ENCODE measurements around the gene EFEMP2.

Gene EFEMP2

GRCh38 chr11:65872586-65873317 lies at the start of gene EFEMP2:
Gene EFEMP2 (minus strand): TSS chr11:65872800. CDS start chr11:65872354, 446 bp downstream.
- H3K4me1 Mint-ChIP-seq = peaks cover 26% of the 10 kb centered on the region
- peaks cover 7% of the 10 kb centered on the region for H3K27me3 Mint-ChIP-seq
- H3K9me3 Mint-ChIP-seq = no peaks in the 10 kb centered on the region
- ATAC-seq = peak; percentile 6
- H3K27ac Mint-ChIP-seq = peak within 1 kb of the TSS; percentile 84
- peak within 1 kb of the TSS; percentile 83 for H3K4me3 Mint-ChIP-seq
- H3K36me3 Mint-ChIP-seq = peaks cover under 1% of the 10 kb centered on the region

GRCh38 chr11:65921876-65922275 lies 49.3 kb upstream of the EFEMP2 start:
- no peaks in the 10 kb centered on the region for H3K27me3 Mint-ChIP-seq
- H3K27ac Mint-ChIP-seq = no peak overlapping the region
- no peaks in the 10 kb centered on the region for H3K9me3 Mint-ChIP-seq
- H3K4me1 Mint-ChIP-seq = peaks cover 25% of the 10 kb centered on the region
- H3K36me3 Mint-ChIP-seq = peaks cover 29% of the 10 kb centered on the region
- ATAC-seq = no peak
- H3K4me3 Mint-ChIP-seq = no peak overlapping the region

- H3K4me3 Mint-ChIP-seq = peak overlapping the region; percentile 97
- H3K27ac Mint-ChIP-seq = no peak overlapping the region
- ATAC-seq = no peak
- no peaks in the 10 kb centered on the region for H3K9me3 Mint-ChIP-seq
- H3K36me3 Mint-ChIP-seq = peaks cover 29% of the 10 kb centered on the region
- no peaks in the 10 kb centered on the region for H3K27me3 Mint-ChIP-seq
- H3K4me1 Mint-ChIP-seq = peaks cover 32% of the 10 kb centered on the region
Observed at GRCh38 chr11:65921033-65921555, 48.5 kb upstream of the EFEMP2 start.

GRCh38 chr11:65920372-65920802 lies 47.8 kb upstream of the EFEMP2 start:
- H3K4me3 Mint-ChIP-seq = peak overlapping the region; percentile 97
- peaks cover 29% of the 10 kb centered on the region for H3K36me3 Mint-ChIP-seq
- peaks cover 39% of the 10 kb centered on the region for H3K4me1 Mint-ChIP-seq
- no peak for ATAC-seq
- no peaks in the 10 kb centered on the region for H3K9me3 Mint-ChIP-seq
- H3K27ac Mint-ChIP-seq = peak overlapping the region; percentile 88
- no peaks in the 10 kb centered on the region for H3K27me3 Mint-ChIP-seq

GRCh38 chr11:65919573-65920371 lies 47.2 kb upstream of the EFEMP2 start:
- ATAC-seq = peak; percentile 73
- H3K27ac Mint-ChIP-seq = peak overlapping the region; percentile 88
- H3K4me3 Mint-ChIP-seq = peak overlapping the region; percentile 97
- no peaks in the 10 kb centered on the region for H3K27me3 Mint-ChIP-seq
- peaks cover 45% of the 10 kb centered on the region for H3K4me1 Mint-ChIP-seq
- no peaks in the 10 kb centered on the region for H3K9me3 Mint-ChIP-seq
- H3K36me3 Mint-ChIP-seq = peaks cover 29% of the 10 kb centered on the region

- peaks cover 26% of the 10 kb centered on the region for H3K36me3 Mint-ChIP-seq
Observed at GRCh38 chr11:65919141-65919572, 46.6 kb upstream of the EFEMP2 start, which contains the start of gene DRAP1. Gene DRAP1 (plus strand): TSS chr11:65919426. CDS start chr11:65919502, 76 bp downstream.

GRCh38 chr11:65918211-65919140 lies 45.9 kb upstream of the EFEMP2 start, which contains the start of gene C11orf68:
Gene C11orf68 (minus strand): TSS chr11:65919062. CDS start chr11:65919031, 31 bp downstream.
- Mint-ChIP-seq H3K27me3 (no peaks in the 10 kb centered on the region), H3K27ac (peak within 1 kb of the TSS; percentile 88), H3K4me3 (peak within 1 kb of the TSS; percentile 97), H3K4me1 (peaks cover 51% of the 10 kb centered on the region), H3K36me3 (peaks cover 21% of the 10 kb centered on the region), H3K9me3 (no peaks in the 10 kb centered on the region)
- peak; percentile 88 for ATAC-seq

More at GRCh38 chr11:65919141-65919572, 46.6 kb upstream of the EFEMP2 start, which contains the start of gene DRAP1:
- peak; percentile 96 for ATAC-seq
- H3K27ac Mint-ChIP-seq = peak within 1 kb of the TSS; percentile 88
- H3K4me1 Mint-ChIP-seq = peaks cover 51% of the 10 kb centered on the region
- peak within 1 kb of the TSS; percentile 97 for H3K4me3 Mint-ChIP-seq
- H3K27me3 Mint-ChIP-seq = no peaks in the 10 kb centered on the region
- no peaks in the 10 kb centered on the region for H3K9me3 Mint-ChIP-seq

- no peaks in the 10 kb centered on the region for H3K27me3 Mint-ChIP-seq
- peaks cover 12% of the 10 kb centered on the region for H3K36me3 Mint-ChIP-seq
Observed at GRCh38 chr11:65917434-65918210, 45.0 kb upstream of the EFEMP2 start.

GRCh38 chr11:65917077-65917433 lies 44.5 kb upstream of the EFEMP2 start:
- H3K9me3 Mint-ChIP-seq = no peaks in the 10 kb centered on the region
- ATAC-seq = no peak
- peak overlapping the region; percentile 61 for H3K27ac Mint-ChIP-seq
- H3K4me3 Mint-ChIP-seq = peak overlapping the region; percentile 67
- H3K36me3 Mint-ChIP-seq = peaks cover 6% of the 10 kb centered on the region
- H3K27me3 Mint-ChIP-seq = peaks cover under 1% of the 10 kb centered on the region
- H3K4me1 Mint-ChIP-seq = peaks cover 62% of the 10 kb centered on the region

More at GRCh38 chr11:65917434-65918210, 45.0 kb upstream of the EFEMP2 start:
- Mint-ChIP-seq H3K9me3 (no peaks in the 10 kb centered on the region), H3K4me1 (peaks cover 56% of the 10 kb centered on the region), H3K4me3 (peak overlapping the region; percentile 97), H3K27ac (peak overlapping the region; percentile 88)
- no peak for ATAC-seq

- H3K4me1 Mint-ChIP-seq = peaks cover 63% of the 10 kb centered on the region
- peak overlapping the region; percentile 67 for H3K4me3 Mint-ChIP-seq
- H3K36me3 Mint-ChIP-seq = no peaks in the 10 kb centered on the region
- H3K27me3 Mint-ChIP-seq = peaks cover 7% of the 10 kb centered on the region
- no peaks in the 10 kb centered on the region for H3K9me3 Mint-ChIP-seq
- peak overlapping the region; percentile 61 for H3K27ac Mint-ChIP-seq
- ATAC-seq = no peak
Observed at GRCh38 chr11:65916391-65916790, 43.8 kb upstream of the EFEMP2 start.

- no peak for ATAC-seq
- H3K4me3 Mint-ChIP-seq = no peak overlapping the region
Observed at GRCh38 chr11:65915821-65916251, 43.2 kb upstream of the EFEMP2 start.

GRCh38 chr11:65915101-65915820 lies 42.7 kb upstream of the EFEMP2 start:
- no peaks in the 10 kb centered on the region for H3K36me3 Mint-ChIP-seq
- H3K27ac Mint-ChIP-seq = no peak overlapping the region
- H3K4me3 Mint-ChIP-seq = peak overlapping the region; percentile 2
- ATAC-seq = no peak
- H3K9me3 Mint-ChIP-seq = no peaks in the 10 kb centered on the region
- H3K27me3 Mint-ChIP-seq = peaks cover 18% of the 10 kb centered on the region
- peaks cover 60% of the 10 kb centered on the region for H3K4me1 Mint-ChIP-seq

More at GRCh38 chr11:65915821-65916251, 43.2 kb upstream of the EFEMP2 start:
- Mint-ChIP-seq H3K9me3 (no peaks in the 10 kb centered on the region), H3K36me3 (no peaks in the 10 kb centered on the region), H3K4me1 (peaks cover 65% of the 10 kb centered on the region), H3K27me3 (peaks cover 13% of the 10 kb centered on the region), H3K27ac (peak overlapping the region; percentile 61)

- Mint-ChIP-seq H3K27me3 (peaks cover 35% of the 10 kb centered on the region), H3K9me3 (no peaks in the 10 kb centered on the region), H3K27ac (no peak overlapping the region), H3K36me3 (no peaks in the 10 kb centered on the region), H3K4me3 (no peak overlapping the region), H3K4me1 (peaks cover 53% of the 10 kb centered on the region)
- ATAC-seq = no peak
Observed at GRCh38 chr11:65912845-65913244, 40.2 kb upstream of the EFEMP2 start.

Measured in stimulated activated memory B cell treated with anti-CD40 and anti-IgM and Interleukin-4, amounts not matched to agents 10 μg/mL and 1 μg/mL and 100 μg/mL, for 72 hours (primary cell).